RWPE1 (cell line): ENCODE results near the gene EIF6.

ENCODE experiments used
- CTCF ChIA-PET: fragments of 350-600 bp; sonication (Branson Sonifier 250); formaldehyde crosslinking; extraction: SDS; loops from one replicate; lab custom pipeline; 2021; lab: Yijun Ruan, JAX
- POLR2A ChIA-PET: fragments of 400-600 bp; formaldehyde crosslinking; extraction: SDS; loops from one replicate; lab custom pipeline; 2020; ENCODE audit warnings: antibody characterized with exemption; ENCODE audit not compliant: low non-redundant PET; lab: Yijun Ruan, JAX
- DNase-seq: peaks from one replicate; pipeline ENCODE4 v3.0.0; 2012; ENCODE audit warnings: low spot score
- H3K27ac ChIP-seq: fragments of 450-650 bp; 2 replicates; pipeline ENCODE4 v1.5.1; 2017
- CTCF ChIP-seq: fragments of 450-650 bp; conservative IDR thresholded peaks from 2 replicates; pipeline ENCODE4 v1.5.1; 2017; ENCODE audit warnings: low read depth, mild to moderate bottlenecking

EIF6 gene

DNA sequence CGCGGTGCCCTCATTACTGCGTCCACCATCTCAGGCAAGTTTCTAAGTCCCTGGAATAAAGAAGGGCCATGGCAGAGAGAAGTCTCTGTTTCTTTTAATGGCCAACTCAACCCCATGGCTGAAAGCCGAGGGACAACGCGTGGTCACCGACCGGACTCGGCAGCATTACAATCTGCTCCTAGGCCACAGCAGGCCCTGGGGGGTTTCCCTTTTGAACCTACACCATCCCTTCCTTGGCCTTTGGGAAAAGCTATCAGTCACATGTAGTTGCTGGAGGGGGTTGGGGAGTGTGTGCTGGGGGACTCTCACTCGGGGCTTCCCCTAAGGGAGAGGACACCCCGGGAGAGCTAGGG lies 18.8 kb upstream of the EIF6 start:
- peak overlapping the region; percentile 100 for H3K27ac ChIP-seq
- ChIA-PET POLR2A (interaction anchor here (0.8 kb wide), 1 partner anchor 19 kb away, joined by 3 read pairs; the partner anchor contains the start of gene EIF6), CTCF (interaction anchor here (0.6 to 5.3 kb wide), 36 partner anchors 9 to 1654 kb away, joined by 3 to 52 read pairs (median 5); partner anchors contain the start of genes CEP250, EIF6, FAM83C and GDF5)
- DNase-seq = no peak
- no peak for TF ChIP-seq CTCF

GRCh38 chr20:35302421-35303335 lies 18.1 kb upstream of the EIF6 start:
- no peak for TF ChIP-seq CTCF
- peak; percentile 51 for DNase-seq
- ChIA-PET CTCF (interaction anchor here (0.6 to 5.3 kb wide), 23 partner anchors 11 to 239 kb away, joined by 3 to 52 read pairs (median 6); partner anchors contain the start of genes CEP250, EIF6, FAM83C and GDF5), POLR2A (interaction anchor here (0.6 to 0.8 kb wide), 2 partner anchors 18 to 123 kb away, joined by 3 read pairs; partner anchors contain the start of gene EIF6)
- peak overlapping the region; percentile 100 for H3K27ac ChIP-seq

DNA sequence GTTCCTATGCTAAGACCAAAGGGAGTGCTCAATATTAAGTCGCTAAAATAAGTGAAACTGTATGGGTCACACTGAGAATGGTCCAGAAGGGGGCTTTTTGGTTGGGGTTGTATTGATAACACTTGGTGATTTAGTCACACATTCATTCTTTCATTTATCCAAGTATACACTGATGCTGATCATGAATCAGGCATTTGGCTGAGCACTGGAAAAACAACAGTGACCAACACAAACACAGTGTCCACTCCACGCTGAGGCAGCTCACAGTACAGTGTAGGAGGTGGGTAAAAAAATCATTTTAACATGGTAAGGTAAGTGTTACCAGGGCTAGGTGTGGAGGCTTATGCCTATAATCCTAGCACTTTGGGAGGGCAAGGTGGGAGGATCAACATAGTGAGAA lies 16.9 kb upstream of the EIF6 start:
- POLR2A ChIA-PET = no interaction called here
- TF ChIP-seq CTCF = no peak
- H3K27ac ChIP-seq = no peak overlapping the region
- DNase-seq = no peak
- CTCF ChIA-PET = interaction anchor here (1.1 to 5.3 kb wide), 5 partner anchors 28 to 156 kb away, joined by 3 to 52 read pairs (median 7); no protein-coding TSS in a partner anchor

DNA sequence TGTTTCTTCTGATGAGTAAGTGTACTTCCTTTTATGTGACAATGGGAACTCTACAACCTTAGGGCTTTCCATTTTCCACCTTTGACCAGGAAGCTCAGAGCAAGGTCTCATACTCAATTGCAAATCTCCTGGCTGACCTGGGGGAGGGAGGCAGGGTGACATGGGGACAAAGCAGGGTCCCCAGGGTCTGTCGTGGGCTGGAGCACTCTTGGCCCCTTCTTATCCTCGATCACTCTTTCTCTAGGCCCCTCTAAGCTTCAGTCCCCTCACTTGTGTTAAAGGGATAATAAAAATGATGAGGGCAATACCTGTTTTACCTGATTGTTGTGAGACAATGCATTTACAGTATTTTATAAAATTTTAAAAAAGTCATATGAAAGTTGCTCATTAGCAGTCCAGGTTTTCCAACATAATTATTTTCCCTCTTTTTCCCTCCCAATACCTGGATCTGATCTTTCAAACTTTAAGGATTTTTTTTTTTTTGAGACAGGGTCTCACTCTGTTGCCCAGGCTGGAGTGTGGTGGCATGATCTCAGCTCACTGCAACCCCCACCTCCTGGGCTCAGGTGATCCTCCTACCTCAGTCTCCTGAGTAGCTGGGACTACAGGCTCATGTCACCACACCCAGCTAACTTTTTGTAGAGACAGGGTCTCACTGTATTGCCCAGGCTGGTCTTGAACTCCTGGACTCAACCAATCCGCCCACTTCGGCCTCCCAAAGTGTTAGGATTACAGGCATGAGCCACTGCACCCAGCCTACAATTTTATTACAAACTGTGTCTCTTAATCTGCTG lies 16.1 kb upstream of the EIF6 start:
- POLR2A ChIA-PET = no interaction called here
- TF ChIP-seq CTCF = no peak
- CTCF ChIA-PET = interaction anchor here (1.5 kb wide), 1 partner anchor 29 kb away, joined by 5 read pairs; no protein-coding TSS in a partner anchor
- DNase-seq = no peak
- peak overlapping the region; percentile 20; the same call in 1 of the 2 replicates for H3K27ac ChIP-seq

- CTCF ChIA-PET = interaction anchor here (0.6 to 1.5 kb wide), 3 partner anchors 9 to 40 kb away, joined by 3 to 5 read pairs (median 3); no protein-coding TSS in a partner anchor
- POLR2A ChIA-PET = no interaction called here
- peak overlapping the region; percentile 12 for H3K27ac ChIP-seq
- DNase-seq = no peak
- TF ChIP-seq CTCF = no peak
These were observed 15.2 kb upstream of the EIF6 start for GRCh38 chr20:35299780-35300179.

GRCh38 chr20:35298264-35298663 lies 13.7 kb upstream of the EIF6 start:
- CTCF ChIA-PET = interaction anchor here (0.6 to 1.1 kb wide), 3 partner anchors 142 to 153 kb away, joined by 3 read pairs; no protein-coding TSS in a partner anchor

More at GRCh38 chr20:35298264-35298663, 13.7 kb upstream of the EIF6 start:
- no peak for TF ChIP-seq CTCF
- no peak for DNase-seq
- POLR2A ChIA-PET = no interaction called here
- H3K27ac ChIP-seq = no peak overlapping the region
